NCI-H2227 treated with DMSO at 0.1 percent for 48 hours (cell line): Measurements from ENCODE around the gene CALML3.

Experiments
- DNase-seq: peaks from one replicate; lab custom pipeline; 2025; lab: John Stamatoyannopoulos, UW

CALML3 gene

GRCh38 chr10:5506751-5507648, 17.8 kb upstream of the CALML3 start:
- DNase-seq, result no peak

GRCh38 chr10:5507649-5508131, 17.1 kb upstream of the CALML3 start:
- no peak for DNase-seq

- no peak for DNase-seq
Observed at GRCh38 chr10:5508161-5508604, 16.6 kb upstream of the CALML3 start.

DNA sequence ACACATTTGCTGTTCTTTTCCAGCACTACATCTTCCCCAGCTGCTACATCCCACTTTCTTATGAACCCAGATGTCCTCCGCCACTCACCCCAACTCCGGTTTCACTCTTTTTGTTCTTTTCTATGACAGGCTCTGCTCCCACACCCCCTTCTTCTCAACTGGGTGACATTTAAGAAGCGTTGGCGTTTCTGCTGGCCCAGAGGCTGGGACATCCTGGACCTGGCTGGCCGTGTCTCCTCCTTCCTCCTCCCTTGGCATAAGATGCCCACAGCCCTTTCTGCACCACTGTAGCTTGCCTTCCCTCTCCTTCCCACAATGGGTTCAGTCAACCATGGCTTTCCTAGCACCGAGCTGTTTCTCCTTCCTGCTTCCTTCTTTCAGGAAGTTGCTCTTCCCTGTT, 16.0 kb upstream of the CALML3 start:
- DNase-seq, result no peak

DNA sequence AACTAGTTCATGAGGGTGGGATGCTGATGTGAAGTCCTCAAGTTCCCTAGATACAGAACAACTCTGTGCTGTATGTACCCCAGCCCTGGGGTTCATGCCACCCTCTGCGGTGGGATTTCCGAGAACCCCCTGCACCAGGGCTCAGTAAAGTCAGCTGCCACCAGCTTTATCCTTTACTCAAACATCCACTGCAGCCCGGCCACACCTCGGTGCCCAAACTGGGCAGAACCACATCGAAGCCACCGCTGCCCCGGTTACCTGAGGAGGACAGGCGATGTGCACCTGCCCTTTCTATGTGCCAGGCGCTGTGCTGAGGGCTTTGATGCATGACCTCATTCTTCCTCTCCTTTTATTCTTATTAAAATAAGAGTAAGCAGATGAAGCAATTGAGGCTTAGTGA, 15.5 kb upstream of the CALML3 start:
- DNase-seq, result no peak

- no peak for DNase-seq
Observed at GRCh38 chr10:5509691-5510090, 15.1 kb upstream of the CALML3 start.

DNA sequence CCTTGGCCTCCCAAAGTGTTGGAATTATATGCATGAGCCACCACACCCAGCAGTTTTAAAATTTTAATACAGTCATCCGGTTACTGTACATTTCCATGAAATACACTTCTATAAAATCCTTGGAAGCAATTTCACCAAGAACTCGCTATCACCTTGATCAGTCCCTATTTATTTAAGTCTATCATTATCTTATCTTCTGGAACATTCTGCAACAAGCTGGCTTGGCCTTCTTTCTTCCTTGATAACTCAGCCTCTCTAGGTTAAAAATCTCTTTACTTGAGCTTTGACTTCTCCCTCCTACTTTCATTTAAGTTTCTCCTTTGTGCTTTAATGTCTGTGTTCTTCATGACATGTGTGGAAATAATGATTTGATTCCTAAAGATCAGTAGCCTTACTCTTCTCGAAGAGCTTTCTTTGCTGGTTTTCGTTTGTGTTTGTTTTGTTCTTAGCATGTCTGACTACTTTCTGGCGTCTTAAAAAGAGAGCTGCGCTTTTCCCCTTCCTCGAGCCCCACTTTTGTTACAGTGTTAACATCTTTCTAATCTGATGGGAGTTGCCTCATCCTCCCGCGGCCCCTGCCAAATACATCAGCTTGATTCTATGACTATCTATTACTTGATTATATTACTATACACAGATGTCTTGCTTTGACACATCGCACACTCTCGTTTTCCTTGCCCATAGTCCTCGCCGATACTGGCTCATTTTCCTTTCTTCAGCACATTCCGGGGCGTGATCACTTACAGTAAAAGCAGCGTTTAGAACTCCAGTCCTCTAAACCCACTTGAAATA, 14.3 kb upstream of the CALML3 start:
- DNase-seq, result no peak

- DNase-seq, result no peak
Observed at GRCh38 chr10:5511231-5511884, 13.4 kb upstream of the CALML3 start.

GRCh38 chr10:5511885-5512280, 12.9 kb upstream of the CALML3 start:
- no peak for DNase-seq

- DNase-seq, result no peak
Observed at GRCh38 chr10:5512331-5512730, 12.4 kb upstream of the CALML3 start.

- no peak for DNase-seq
Observed at GRCh38 chr10:5512881-5513612, 11.7 kb upstream of the CALML3 start.

GRCh38 chr10:5514226-5514850, 10.4 kb upstream of the CALML3 start:
- DNase-seq, result no peak

DNA sequence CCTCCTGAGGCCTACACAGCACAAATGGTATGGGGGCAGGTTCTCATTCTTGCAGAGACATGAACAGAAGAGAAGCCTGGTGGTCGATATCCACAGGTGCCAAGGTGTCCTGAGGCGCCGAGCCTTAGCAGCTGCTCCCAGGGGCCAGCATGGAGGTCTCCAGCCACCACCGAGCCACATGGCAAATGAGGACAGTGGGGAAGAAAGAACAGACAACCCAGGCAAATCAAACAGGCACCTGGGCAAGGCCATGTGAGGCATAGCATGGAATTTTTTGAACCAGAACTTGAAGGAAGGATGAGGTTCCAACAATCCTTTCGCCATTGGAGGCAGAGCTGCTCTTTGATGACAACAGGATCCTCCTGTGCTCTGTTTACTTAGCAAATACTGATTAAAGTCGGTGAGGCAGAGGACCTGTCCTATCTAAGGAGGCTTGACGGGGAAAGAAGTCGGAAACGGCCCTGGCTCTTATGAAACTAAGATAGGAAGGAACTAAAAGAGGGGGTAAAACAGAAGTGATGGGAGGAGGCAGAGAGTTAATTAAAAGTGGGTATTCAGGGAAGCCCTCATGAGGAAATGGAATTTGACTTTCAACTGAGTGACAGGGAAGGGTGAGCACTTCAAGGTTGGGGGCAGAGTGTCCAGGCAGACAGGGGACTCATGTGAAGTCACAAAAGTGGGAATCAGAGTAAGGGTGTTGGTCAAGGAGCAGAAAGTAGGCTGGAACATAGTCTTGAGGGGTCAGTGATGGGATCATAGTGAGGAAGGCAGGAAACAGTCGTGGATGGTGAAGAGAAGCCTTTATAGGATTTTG, 8.6 kb upstream of the CALML3 start:
- DNase-seq, result no peak

- DNase-seq, result no peak
Observed at GRCh38 chr10:5517546-5517945, 7.2 kb upstream of the CALML3 start.

DNA sequence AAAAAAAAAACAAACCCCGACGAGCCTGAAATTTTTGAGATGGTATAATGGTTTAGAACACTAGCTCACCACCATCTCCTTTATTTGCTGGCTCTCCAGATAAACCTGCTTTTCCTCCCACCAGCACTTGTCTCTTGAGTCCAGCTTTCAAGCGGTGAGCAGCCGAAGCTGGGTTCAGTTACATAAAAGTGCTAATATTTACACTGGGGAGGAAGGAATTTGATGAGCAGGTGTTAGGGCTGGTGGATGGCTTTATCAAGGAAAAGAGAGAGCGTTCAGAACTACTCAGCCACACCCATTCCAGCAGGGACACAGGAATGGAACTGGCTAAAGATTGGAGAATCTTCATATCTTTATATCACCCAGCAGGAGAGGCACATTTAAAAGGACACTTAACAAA, 6.6 kb upstream of the CALML3 start:
- DNase-seq, result no peak

DNA sequence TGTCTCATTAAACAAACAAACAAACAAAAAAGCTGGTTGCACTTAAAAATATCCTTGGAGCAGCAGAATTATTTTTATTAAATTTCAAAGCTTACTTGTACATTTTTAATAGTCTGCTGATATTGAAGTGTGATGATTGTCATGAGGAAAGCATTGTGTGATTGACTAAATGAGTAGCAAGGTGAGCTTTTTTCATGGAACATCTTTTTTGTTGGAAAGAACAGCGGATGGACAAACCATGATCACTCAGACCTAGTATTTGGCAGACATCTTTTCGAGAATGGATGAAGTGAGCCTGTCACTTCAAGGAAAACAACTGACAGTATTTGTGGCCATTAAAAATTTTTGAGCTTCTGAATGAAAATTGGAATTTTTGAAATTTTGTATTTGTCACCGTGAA, 5.7 kb upstream of the CALML3 start:
- DNase-seq, result no peak

DNA sequence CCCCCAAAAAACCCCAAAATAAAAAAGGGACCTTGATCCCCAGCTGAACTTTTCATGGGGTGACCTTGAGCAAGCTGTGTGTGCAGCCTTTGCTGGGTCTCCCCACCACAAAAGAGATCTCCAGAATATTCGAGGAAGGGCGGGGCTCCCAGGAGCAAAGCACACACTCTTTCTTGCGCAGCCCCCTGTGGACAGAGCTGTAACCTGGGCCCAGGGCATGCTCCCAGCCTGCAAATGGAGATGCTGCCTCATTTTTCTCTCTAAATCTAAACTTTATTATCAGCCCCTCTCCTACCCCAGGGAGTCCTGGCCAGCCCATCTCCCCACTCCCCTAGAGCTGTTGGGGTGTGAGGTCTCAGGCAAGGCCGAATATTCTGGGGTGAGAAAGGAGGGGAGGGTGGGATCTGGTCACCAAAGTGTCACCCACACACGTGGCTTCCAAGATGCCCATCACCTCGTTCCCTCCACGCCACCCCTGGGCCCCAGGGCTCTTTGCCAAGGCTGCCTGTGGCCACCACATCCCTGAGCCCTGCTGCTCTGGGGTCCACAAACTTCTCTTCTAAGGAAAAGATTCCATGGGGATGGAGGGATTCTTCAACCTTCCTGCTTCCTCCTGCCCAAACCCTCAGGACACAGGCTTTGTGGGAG, 1.7 kb upstream of the CALML3 start:
- DNase-seq, result no peak

- no peak for DNase-seq
Observed at GRCh38 chr10:5523796-5524574, 776 bp upstream of the CALML3 start.
